B cell (primary cell): ENCODE measurements around the gene DOCK1.

ENCODE experiments used
- CTCF ChIP-seq: fragments of 200-600 bp; IDR thresholded peaks from one replicate; pipeline ENCODE4 v1.8.0; 2022; ENCODE audit warnings: antibody characterized with exemption, mild to moderate bottlenecking
- EZH2 ChIP-seq: IDR thresholded peaks from 2 replicates; pipeline ENCODE4 v1.6.1; 2012; ENCODE audit warnings: borderline replicate concordance, low read depth, mild to moderate bottlenecking, moderate library complexity, low read length; ENCODE audit not compliant: insufficient read depth, poor library complexity, severe bottlenecking

GRCh38 chr10:127417686-127418401, 512.6 kb downstream of the DOCK1 start:
- TF ChIP-seq EZH2: no peak
- no peak for TF ChIP-seq CTCF
